Measurements from ENCODE around the gene MRPL45.

GRCh38 chr17:38353668-38354067 lies 56.7 kb downstream of the MRPL45 start:
- TF ChIP-seq TAF1 (IDR thresholded peaks at IDR 0.05; ENCODE audit: borderline replicate concordance, low read depth, low read length) (no peak), CTCF (IDR thresholded peaks at IDR 0.05) (no peak), EP300 (IDR thresholded peaks at IDR 0.05; ENCODE audit: borderline replicate concordance in 1 of 2, low read depth in 1 of 2, low read length in 1 of 2) (no peak), RAD21 (IDR thresholded peaks at IDR 0.05; ENCODE audit: low read length) (no peak)

All from SK-N-SH (cell line).